HG03039 (cell line): Measurements from ENCODE around the gene INTS1.

Experiments used
- ATAC-seq: cut with Tn5 transposase; IDR thresholded peaks from one replicate; pipeline ENCODE4 v1.9.1; 2021; ENCODE audit warnings: mild to moderate bottlenecking, moderate library complexity; ENCODE audit not compliant: unreplicated experiment

Gene INTS1

DNA sequence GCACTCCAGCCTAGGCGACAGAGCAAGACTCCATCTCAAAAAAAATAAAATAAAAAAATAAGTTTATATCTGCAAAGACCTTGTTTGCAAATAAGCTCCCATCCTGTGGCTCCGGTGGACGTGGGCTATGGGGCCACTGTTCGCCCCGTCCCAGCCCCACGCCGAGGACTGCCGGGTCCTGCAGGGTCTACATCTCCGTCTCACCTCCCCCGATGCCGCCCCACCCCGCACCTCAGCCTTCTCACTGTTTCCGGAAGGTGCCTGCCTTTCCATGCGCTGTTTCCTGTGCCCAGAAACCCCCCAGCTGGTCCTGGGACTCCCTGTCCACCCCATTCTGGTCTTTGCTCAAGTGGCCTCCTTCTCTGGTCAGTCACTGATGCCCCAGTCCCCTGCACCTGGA, 5.0 kb upstream of the INTS1 start:
- no peak for ATAC-seq

DNA sequence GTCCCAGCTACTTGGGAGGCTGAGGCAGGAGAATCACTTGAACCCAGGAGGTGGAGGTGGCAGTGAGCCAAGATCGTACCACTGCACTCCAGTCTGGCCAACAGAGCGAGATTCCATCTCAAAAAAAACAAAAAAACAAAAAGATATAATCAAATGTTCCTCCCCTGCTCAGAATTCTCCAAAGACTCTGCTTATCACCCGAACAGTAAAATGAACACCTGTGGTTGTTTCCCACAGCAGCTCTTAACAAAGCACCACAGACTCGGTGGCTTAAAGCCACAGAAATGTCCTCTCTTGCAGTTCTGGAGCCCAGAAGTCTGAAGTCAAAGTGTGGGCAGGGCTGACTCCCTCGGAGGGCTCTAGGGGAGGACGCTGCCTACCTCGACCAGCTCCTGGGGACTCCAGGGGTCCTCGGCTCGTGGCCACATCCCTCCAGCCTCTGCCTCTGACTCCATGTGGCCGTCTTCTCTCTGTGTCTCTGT, 4.1 kb upstream of the INTS1 start:
- no peak for ATAC-seq

DNA sequence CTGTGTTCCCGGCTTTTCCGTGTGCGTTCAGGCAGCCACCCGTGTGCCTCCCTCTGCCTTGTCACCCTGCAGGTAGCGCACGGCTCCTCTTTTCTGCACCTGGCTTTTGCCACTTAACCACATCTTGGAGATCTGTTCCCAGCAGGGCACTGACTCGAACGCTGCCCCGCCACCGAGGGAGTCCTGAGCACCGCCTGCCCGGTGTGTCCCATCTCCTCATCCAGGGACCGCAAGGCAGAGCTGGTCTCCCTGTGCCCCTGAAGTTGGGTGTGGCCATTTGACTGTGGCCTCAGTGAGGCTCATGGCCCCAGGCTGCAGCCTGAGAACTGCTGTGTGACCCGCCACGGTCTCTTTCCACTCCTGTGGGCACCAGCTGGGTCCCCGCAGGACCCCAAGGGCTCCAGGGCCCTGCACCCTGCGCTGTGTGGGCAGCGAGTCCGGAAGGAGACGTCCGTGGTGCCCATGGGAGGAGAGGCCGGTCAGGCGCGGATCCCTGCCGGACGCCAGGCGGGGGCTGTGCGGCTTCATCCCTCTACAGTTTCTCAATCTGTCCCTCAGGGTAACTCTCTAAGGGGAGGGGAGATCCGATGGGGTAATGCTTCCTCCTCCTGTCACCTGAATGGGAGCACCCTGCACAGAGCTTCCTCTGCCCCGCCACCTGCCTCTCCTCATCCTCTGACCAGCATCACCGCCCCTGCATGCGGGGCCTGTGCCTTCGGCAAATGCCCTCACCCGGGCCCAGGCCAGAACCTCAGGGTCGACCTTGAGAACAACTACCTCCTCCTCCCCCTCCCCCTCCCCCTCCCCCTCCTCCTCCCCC, 1.8 kb upstream of the INTS1 start:
- ATAC-seq = no peak

DNA sequence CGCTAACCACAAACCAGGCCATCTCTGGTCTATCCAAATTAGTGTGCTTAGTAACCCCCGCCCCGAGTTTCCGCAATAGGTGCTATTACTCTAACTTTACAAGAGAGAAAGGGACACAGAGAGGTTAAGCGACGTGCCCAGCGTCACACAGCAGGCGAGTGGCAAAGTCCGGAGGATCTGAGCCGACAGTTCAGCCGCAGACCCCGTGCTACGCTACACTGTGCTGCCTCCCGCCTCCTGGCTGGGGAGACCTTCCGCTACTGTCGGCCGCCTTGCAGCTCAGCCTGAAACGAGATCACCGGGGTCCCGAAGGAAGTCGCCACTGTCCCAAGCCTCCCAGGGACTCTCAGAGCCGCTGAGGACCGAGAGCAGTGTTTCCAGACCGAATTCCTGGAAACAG, 799 bp downstream of the INTS1 start:
- no peak for ATAC-seq

DNA sequence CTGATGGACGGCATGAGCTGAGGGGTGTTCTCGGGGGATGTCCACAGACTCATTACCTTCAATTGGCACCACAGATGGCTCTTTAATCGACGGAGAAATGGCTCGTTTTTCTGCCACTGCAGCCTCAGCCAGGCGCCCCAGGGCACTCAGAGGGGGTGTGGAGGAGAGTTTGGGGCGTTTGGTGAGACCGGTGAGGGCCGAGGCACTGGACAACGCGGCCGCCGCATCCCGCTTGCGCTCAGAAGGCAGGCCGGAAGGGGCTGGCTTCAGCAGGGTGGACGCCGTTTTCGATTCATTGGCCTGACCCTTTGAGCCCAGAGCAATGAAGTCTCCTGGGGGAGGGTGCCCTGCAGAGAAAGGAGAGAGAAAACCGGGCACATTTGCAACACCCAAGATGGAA, 1.3 kb downstream of the INTS1 start:
- ATAC-seq = no peak

DNA sequence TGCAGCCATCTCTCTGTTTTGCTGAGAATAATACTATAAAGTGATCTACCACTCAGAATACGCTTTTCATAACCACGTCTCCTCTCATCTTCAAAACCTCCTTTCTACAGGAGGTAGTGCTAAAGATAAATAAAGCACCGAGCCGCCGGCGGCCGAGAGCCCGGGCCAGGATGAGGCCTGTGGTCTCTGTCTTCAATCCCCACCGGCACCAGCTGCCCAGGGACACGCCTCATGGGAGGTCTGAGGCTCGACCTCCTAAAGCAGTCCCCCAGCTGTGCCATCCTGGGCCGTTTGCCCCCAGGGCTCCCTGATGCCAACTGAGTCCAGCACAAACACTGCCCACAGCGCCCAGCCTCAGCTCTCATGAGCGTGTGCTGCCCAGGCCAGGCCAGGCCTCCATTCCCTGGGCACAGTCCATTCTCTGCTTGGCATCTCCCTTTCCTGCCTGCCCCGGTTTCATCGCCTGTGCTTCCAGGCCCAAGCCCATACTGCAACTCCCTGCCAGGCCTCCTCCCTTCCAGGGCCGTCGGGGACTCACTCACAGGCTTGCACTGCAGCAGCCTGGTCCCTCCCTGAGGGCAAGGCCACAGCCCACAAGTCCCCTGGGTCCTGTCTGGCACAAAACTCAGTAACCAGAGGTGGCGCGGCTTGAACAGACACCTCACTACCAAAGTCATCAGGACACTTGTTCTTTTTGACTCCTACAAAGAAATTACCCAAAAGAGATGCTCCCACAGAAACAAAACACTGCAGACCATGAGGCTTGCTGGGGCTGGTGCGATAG, 2.5 kb downstream of the INTS1 start:
- ATAC-seq = no peak

DNA sequence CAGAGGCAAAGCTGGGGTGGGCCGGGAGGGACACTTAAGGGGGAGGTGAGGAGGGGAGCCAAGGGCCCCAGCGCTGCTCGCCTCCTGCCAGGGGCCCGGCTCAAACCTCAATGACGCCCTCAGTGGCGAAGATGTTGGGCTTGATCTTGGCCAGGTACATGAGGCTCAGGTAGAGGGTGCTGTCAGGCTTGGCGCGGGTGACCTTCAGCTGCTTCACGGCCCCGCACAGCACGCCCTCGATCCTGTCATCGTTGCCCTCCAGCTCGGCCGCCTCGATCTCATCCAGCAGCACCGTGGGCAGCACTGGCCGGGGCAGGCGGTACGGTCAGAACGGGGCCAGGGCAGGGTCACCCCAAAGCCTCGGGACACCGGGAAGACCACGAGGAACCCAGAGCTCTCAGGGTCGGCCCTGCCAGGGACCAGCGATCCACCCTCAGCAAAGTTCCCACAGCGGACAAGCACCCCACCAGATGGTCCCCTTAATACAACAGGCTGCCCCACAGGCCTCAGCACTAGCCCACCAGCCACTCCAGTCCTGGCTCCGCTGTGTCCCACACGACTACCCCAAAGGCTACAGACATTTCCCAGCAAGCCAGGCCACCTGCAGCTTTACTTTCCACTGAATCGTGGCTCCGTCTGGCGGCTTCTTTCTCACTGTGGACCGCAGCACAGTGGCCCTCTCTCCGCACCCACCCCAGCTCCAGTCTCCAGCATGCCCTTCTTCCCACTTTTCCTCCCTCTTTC, 4.0 kb downstream of the INTS1 start:
- no peak for ATAC-seq

DNA sequence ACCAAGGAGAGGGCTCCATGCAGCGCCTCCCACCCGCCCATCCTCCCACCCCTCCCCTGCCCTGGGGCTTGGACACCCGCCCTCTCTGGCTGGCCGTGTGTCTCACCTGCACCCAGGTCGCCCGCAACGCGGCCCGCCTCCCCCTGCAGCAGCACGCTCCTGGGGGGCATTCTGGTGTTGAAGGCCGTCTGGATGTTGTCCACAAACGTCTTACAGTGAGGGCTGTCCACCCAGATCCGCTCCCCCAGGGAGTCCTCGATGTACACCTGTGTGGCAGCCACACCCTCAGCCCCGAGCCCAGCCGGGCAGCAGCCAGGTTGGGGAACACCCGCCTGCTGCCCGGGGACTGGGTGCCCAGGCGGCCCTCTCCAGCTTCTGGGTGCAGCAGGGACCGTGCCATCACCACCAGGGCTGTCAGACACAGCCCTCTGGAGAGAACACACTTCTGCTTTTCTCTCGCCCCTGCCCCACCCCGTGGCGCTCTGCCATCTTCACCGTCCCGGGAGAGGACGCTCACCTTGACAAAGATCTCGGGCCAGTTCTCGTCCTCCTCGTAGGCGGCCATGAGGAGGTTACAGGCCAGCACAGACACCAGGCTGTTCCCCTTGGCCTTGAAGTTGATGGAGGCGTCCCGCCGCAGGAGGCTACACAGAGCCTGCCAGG, 4.7 kb downstream of the INTS1 start:
- ATAC-seq = no peak

DNA sequence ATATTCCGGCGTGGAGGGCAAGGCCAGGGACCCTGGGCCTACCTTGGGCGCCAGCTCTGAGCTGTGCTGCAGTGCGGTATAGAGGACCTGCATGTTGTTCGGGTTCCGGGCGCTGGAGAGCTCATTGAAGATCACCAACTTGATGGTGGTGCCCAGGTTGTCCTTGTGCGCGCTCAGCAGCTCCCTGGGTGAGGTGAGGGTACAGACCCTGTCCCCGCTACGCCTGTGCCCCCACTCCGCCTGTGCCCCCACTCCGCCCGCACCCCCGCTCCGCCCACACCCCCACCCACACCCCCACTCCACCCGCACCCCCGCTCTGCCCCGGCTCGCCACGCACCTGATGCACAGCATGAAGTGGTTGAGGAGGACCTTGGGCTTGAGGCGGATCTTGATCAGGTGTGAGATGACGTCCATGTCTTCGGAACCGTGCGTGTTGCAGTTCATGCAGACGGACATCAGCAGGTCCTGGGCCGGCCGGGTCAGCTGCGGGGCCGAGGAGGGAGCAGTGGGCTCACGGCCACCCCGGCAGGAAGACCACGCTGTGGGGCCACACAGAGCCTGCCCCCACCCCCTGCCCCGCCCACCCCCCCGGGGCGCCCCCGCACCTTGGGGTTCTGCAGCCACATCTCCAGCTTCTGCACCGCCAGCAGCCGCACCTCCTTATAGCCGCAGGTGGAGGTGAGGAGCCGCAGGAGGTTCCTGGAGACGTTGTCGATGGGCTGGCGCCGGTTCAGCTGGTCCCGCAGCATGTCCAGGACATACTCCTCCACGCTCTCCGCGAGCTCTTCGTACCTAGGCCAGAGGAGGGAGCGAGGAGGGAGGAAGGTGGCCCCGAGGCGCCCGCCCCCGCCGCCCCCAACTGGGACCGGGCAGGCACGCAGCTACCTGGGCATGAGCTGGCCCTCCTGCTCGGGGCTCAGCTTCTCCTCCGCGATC, 5.6 kb downstream of the INTS1 start:
- no peak for ATAC-seq

DNA sequence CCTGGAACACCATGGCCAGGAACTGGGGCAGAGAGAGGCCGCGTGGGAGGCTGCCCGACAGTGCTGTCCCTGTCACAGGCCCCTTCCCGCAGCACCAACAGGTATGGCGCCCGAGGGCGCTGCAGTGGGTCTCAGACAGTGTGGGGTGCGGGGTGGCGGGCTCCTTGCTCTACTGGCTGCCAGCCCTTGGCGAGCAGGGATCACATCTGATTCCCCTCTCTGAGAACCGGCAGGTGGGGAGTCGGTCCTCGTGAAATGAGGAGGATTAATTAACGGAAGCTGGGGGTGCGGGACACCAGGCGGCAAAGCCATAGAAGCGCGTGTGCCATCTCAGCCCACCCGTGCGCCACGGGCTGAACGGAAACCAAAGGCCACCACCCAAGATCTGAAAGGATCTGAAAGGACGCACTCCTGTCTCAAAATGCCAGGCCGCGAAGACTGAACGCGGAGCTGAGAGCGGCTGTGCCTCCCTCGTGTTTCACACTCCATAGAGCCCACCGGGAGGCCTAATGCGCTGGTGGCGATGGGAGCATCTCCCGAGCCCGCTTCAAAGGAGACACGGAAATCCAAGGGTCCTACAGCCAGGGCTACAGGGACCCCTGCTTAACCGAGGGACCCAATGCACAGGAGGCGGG, 6.8 kb downstream of the INTS1 start:
- ATAC-seq = no peak

DNA sequence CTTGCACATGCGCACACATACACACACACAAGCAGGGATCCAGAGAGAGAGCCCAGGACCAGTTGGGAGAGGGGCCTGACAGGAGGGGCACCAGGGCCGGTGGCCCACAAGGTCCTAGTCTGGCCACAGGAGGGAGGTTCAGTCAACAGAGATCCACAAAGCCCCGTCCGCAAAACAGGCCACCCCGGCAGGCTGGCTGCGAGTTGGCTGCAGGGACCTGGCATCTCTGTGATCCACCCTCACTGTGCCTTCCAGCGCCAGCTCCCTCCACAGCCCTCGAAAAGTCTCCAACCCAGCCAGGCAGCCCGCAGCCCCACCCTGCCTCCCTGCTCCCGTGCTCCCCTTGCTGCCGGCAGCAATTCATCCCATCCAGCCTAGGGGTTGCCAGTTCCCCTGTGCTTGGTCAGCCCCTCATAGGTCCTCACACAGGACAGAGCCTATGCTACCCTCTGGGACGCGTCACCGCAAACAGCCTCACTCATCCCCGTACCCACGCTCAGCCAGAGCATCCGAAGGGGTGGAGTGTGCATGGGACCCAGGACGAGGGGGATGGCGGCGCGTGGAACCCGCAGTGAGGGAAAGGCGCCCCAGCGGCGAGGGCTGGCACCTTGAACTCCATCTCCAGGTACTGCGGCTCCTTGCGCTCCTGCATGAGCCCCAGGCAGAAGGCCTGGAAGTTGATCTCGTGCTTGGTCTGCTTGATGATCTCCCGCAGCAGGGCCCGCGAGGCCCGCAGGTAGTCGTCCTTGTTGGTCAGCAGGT, 7.5 kb downstream of the INTS1 start:
- no peak for ATAC-seq

DNA sequence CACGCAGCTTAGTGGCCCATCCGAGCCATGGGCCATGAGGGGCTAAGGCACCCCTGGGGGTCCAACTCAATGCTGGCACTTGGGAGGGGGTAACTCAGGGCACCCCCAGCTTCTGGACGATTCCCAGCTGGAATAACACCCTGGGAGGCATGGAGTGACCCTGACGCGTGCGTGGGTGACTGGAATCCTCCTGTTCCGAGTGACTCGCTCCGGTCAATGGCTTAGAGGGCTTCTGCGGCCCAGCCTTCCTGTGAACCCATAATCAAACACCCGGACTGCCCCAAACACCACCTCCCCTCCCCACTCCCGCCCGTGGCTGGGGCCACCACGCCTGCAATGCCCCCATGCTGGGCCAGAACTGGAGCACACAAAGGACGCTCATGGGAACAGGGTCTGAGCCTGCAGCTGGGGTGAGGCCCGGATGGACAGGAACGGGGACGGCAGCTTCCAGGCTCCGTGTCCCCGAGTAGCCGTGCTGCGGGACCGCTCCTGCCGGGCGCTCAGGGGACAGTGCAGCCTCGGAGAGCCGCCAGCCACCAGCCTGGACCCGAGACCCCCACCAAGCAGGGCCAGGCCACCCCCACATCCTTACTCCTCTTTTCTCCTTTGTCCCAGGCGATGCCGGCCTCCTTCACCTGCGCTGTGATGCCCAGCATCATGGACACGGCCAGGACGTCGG, 8.5 kb downstream of the INTS1 start:
- no peak for ATAC-seq

DNA sequence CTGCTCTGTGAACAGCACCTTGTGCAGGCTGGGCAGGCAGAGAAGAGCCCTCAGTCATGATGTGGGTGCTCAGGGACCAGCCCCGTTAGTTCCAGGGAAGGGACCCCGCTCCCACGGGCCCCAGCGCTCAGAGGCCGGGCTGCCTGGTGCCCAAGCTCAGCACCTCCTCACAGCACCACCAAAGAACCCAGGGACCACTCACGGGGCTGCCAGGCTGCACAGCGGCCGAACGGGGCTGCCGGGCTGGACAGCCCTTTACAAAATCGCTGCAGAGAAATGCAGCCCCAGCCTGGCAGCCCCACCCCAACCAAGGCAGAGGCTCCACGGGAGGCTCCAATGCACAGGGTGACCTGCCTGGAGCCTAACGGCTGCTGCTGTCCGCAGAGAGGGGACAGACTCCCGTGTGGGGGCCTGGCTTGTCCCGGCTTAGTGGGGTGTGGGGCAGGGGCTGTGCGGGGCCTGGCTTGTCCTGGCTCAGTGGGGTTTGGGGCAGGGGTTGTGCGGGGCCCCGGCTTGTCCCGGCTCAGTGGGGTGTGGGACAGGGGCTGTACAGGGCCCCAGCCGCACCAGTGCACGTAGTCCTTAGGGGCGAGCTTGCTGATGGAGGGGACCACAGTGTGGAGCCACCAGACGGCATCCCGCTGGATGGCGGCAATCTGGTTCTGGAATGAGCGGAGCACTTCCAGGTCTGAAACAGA, 9.2 kb downstream of the INTS1 start:
- ATAC-seq = no peak

DNA sequence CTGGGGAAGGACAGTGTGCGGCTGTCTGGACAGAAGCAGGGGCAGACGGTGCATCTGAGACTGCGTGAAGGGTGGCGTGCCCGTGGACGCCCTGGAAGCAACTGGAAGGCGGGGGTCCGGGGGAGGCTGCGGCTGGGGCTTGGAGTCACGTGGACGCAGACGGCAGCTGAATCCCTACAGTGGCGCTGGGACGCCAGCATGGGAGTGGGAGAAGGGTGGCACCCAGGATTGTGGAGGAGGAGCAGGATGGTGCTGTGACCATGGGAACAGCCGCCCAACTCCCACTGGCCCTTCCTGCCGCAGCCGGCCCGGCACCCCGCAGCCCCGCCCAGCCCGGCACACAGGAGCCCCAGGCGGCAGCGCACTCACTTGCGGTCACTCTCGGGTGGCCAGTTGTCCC, 9.7 kb downstream of the INTS1 start:
- ATAC-seq = no peak

DNA sequence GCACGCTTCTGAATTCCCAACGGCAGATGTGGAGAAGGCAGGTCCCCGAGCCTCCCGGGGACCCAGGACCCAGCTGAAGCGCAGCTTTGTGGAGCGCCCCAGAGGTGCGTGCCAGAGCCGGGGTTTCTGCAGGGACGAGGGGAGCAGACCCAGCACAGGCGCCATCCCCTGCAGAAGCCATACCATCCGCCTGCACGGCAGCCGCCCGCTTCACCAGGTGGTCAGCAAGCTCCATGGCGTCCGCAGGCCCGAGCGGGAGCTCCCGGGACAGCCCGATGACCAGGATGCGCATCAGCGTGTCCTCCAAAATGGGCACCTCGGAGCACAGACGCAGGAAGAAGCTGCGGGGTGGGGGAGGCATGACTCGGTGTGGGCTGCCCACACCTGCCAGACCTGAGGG, 10.6 kb downstream of the INTS1 start:
- ATAC-seq = no peak

DNA sequence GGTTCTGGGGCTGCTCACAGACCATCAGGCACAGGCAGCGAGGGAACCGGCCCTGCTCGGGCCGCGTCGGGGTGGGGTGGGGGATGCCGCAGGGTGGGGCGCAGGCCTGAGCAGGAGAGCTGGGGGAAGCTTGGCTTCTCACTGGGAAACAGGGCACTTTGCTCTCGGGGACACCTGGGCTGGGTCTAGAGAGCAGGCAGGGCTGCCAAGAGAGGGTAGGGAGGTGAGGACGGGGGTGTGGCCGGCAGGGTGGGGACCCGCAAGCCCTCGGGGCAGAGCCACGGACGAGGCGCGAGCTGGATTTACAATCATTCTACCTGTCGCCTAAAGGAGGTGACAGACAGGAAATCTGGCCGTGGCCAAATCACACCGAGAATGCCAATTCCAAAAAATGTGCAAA, 11.1 kb downstream of the INTS1 start:
- ATAC-seq = no peak

DNA sequence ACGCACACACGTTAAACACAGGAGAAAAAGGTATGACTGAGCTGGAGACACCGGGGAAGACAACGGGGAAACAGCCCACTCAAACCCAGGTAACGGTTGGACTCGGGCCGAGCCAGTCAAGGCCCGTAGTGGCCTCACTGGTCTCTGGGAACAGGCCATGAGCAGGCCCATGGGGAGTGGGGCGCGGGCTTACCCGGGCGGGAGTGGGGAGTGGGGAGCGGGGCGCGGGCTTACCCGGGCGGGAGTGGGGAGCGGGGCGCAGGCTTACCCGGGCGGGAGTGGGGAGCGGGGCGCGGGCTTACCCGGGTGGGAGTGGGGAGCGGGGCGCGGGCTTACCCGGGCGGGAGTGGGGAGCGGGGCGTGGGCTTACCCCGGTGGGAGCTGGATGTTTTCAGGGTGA, 11.5 kb downstream of the INTS1 start:
- no peak for ATAC-seq

DNA sequence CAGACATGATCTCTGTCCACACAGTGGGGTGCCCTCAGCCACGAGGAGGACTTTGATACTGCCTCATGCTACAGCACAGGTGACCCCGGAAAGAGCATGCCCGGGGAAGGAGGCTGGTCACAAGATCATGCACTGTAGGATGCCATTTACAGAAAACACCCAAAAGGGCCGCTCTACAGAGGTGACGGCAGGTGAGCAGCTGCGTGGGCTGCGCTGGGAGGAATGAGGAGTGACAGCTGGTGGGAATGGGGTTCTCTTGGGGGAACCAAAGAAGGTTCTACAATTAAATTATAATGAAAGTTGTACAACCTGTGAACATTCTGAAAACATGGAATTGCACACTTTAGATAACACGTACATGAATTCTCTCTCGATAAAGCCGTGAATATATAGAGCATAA, 12.0 kb downstream of the INTS1 start:
- ATAC-seq = no peak
